NCI-H2081 (cell line): ENCODE data around the gene WDR27.

Experiments used
- DNase-seq, 2 experiments: peaks; one replicate each; lab custom pipeline; 2025; lab: John Stamatoyannopoulos, UW

WDR27 gene

GRCh38 chr6:169564453-169565240 lies 137.2 kb downstream of the WDR27 start:
- no peak for DNase-seq

GRCh38 chr6:169561665-169562064 lies 140.2 kb downstream of the WDR27 start:
- no peak for DNase-seq

DNA sequence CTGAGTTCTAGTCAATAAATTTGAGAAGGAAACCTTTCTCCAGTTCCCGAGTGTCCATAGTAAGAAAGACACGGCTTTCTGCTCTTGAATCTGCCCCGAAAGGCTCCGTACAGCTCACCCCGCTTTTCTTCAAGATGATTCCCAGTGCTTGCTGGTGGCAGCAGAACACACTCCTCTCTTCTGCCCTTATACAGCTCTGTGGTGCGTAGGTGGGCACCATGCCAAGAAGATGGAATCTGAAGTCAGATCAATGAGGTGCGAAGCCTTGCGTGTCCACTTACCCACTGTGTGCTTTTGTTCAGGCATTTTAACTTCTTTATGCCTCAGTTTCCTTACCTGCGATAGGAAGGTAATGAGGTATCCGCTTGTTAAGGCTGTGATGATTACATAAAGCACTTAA lies 142.2 kb downstream of the WDR27 start:
- DNase-seq, result no peak

GRCh38 chr6:169558774-169559441 lies 142.9 kb downstream of the WDR27 start:
- DNase-seq, result no peak

- DNase-seq, result no peak
These were observed 143.5 kb downstream of the WDR27 start for GRCh38 chr6:169558378-169558773.

DNA sequence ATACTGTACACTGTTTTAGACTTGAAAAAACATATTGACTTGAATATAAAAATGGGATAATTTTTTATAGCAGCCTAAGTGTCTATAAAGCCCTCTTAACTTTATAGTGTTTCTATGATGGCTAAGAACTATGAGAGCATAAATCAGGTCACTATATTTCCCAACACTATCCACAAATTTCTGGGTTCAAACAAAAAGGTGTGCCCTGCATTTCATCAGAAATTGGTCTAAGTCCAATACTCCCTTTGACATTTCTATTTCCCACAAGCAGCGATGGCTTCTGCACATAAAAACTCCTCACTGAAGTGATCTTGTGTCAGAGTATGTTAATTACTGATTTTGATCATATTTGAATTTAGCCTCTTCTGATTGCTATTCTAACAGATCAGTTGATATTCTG lies 143.9 kb downstream of the WDR27 start:
- DNase-seq, result no peak

DNA sequence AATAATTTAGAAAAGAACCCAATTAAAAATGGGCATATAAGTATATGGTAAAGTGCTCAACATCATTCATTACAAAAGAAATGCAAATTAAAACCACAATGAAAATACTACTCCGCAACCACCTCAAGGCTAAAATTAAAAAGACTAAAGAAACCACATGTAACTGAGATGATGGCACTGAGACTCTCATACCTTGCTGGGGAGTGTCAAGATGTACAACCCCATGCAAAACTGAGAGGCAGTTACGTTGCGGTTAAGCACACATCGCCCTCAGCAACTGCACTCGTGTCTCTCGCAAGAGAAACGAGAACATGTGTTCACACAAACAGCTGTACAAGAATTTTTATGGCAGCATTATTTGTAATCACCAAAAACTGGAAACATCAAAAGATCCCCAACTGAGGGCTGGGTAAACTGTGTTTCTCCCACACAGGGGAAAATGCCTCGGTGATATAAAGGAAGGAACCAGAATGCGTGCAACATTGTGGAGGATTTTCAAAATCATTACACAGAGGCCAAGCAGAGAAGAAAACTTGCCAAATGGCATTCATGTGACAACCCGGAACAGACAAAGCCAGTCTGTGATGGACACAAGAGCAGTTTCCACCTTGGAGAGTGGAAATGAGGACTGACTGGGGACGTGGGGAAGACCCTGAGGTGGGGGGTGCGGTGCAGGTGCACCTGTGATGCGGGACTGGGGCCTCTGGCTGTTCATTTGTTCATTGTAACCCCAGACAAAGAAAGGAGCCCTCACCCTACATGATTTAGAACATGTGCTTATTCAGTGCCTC lies 144.9 kb downstream of the WDR27 start:
- no peak for DNase-seq

GRCh38 chr6:169555971-169556617 lies 145.7 kb downstream of the WDR27 start:
- DNase-seq, result no peak

DNA sequence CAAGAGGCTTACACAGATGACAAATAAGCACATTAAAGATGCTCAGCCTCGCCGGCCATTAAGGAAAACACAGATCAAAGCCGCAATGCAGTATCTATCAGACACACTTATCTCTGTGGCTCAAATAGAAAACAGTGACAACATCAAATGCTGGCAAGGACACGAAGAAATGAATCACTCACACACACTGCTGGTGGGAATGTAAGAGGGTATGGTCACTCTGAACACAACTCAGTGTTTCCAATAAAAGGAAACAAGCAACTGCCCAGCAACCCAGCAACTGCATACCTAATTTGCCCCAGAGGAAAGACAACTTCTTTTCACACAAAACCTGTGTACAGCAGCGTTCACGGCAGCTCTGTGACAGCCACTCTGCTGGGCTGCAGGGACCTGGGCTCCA lies 155.8 kb downstream of the WDR27 start:
- DNase-seq, result no peak

DNA sequence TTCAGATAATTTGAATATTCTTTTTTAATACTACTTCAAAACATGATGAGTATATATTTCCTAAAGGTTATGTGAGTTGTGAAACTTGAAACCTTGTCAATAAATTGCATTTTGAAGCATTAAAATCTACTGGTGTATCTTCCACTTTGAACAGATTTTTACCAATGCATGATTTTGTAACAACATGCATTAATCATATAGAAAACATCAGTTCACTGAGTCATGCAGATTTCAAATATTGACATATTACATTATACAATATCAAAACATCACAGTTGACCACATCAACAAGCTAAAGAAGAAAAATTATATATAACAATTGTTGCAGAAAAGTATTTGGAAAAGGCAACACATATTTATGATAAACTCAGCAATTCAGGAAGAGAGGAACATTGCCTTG lies 158.1 kb downstream of the WDR27 start:
- DNase-seq, result no peak

GRCh38 chr6:169542491-169542890 lies 159.3 kb downstream of the WDR27 start:
- DNase-seq, result no peak

- no peak for DNase-seq
These were observed 162.5 kb downstream of the WDR27 start for GRCh38 chr6:169539176-169539897.

DNA sequence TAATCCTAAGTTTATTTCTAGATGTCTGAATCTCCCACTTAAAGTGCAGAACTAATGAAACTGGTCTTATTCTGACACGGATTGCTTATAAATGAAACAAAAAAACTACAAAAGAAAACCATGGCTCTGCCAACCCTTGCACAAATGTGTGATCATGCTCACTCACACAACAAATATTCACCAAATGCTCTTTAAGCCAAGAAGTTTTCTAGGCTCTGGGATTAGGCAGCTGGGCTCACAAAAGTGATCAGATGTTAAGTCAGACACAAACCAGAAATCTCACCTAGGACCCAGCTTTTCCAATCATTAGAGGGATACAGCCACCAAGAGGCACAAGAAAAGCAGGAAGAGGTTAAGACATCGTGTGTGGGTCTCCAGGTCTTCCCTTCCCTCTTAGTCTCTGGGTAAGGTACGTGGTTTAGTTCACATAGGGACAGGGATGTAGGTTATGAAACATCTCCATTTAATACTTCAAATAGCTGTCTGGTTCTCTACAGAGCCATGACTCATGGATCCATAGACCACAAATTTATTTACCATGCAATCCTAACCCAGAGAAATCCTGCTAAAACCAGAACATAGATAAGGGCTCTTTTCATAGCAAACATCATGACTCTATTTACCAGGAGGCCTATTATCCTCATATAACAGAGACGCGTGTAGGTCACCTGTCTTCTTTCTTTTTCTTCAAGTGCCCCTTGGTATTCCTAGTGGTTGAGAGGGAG lies 165.2 kb downstream of the WDR27 start:
- no peak for DNase-seq

DNA sequence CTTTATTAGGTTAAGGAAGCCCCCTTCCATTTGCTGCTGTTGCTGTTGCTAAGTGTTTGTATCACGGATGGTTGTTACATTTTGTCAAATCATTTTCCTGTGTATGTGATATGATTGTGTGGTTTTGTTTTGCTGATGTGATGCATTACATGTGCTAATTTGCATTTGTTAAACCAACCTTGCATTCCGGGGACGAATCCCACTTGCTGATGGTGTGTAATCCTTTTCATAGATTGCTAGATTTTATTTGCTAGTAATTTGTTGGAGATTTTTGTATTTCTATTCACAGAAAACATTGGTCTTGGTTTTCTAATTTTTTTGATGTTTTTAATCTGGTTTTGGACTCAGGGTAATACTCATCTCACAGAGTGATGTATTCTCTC lies 167.8 kb downstream of the WDR27 start:
- no peak for DNase-seq

GRCh38 chr6:169533301-169534038 lies 168.4 kb downstream of the WDR27 start:
- DNase-seq, result no peak

DNA sequence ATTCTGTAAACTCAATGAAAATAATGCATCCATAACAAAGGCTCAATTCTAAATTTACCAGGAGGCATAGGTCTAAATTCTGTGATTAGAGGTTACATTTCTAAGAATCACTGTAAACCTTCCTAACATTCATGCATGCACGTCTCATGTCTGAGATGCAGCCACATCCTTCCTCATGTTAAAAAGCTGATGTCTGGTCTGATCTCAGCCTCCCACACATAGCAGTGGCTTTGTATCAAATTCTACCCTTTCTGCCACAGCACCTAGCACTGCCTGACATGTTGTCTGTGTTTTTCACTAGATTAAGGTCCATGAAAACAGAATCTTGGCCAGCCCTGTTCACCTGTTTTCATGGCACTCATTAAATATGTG lies 171.1 kb downstream of the WDR27 start:
- DNase-seq, result no peak

GRCh38 chr6:169529931-169530751 lies 171.7 kb downstream of the WDR27 start:
- DNase-seq, result no peak

- DNase-seq, result no peak
These were observed 173.1 kb downstream of the WDR27 start for GRCh38 chr6:169528755-169529154.

GRCh38 chr6:169527306-169527705 lies 174.5 kb downstream of the WDR27 start:
- DNase-seq, result no peak

DNA sequence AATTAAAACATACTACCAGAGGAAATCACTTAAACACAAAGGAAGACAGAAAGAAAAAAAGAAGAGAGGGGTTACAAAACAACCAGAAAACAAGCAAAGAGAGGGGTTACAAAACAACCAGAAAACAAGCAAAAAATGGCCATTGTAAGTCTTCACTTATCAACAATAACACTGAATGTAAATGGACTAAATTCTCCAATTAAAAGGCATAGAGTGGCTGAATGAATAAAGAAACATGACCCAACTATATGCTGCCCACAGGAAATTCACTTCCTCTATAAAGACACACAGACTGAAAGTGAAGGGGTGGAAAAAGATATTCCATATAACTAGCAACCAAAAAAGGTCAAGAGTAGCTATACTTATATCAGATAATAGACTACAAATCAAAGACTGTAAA lies 180.0 kb downstream of the WDR27 start:
- DNase-seq, result no peak
